ENCODE results near the gene RASD1. TPM values are rescaled to one million over a fixed set of nuclear protein-coding genes. Genes with fewer than 3 reads are reported as not detected.

Gene RASD1
- total and polyA plus RNA-seq, 2 of the 4 experiments (the other 2 are of a cell fraction), result 0.54 to 1.8 TPM

- Histone ChIP-seq H3K9me1 (ENCODE audit: insufficient read depth, low read length) (no peaks in the 10 kb centered on the region), H3K4me2 (ENCODE audit: low read depth, low read length) (no peak overlapping the region), H3K4ac (ENCODE audit: low read depth, low read length) (no peak overlapping the region), H3K9me3 (ENCODE audit: control insufficient read depth, insufficient read depth, low read length) (no peaks in the 10 kb centered on the region), H3K4me1 (ENCODE audit: control insufficient read depth, insufficient read depth, low read length) (no peaks in the 10 kb centered on the region), H3K79me1 (ENCODE audit: low read depth in 1 of 2, low read length in 2 of 2) (no peaks in the 10 kb centered on the region), H3K9ac (ENCODE audit: low read depth, low read length) (no peak overlapping the region), H4K5ac (ENCODE audit: low read depth, low read length) (no peak overlapping the region), H2BK5ac (ENCODE audit: low read depth, low read length, poor library complexity, severe bottlenecking) (no peak overlapping the region), H3K23ac (ENCODE audit: low read depth, low read length) (no peak overlapping the region), H2BK15ac (ENCODE audit: low read depth, low read length) (no peak overlapping the region), H2BK120ac (ENCODE audit: low read depth, low read length) (no peak overlapping the region), H3K18ac (ENCODE audit: low read depth, low read length) (no peak overlapping the region), H3K14ac (replicated peaks; ENCODE audit: low read depth, low read length) (no peak overlapping the region), H2BK20ac (ENCODE audit: low read depth, low read length) (no peak overlapping the region), H4K8ac (ENCODE audit: low read depth in 2 of 2, low read length in 2 of 2) (no peak overlapping the region), H2AK5ac (ENCODE audit: low read depth, low read length) (no peak overlapping the region), H3K56ac (ENCODE audit: extremely low read depth, insufficient read depth, low read length) (no peak overlapping the region), H3K27me3 (ENCODE audit: control insufficient read depth, insufficient read depth, low read length) (0 out of 2 replicates have a peak, but pooled peaks cover 1% of the 10 kb centered on the region), H4K20me1 (ENCODE audit: insufficient read depth, low read length) (peaks cover under 1% of the 10 kb centered on the region; the same call in 1 of the 2 replicates), H3K27ac (ENCODE audit: insufficient read depth, low read length) (no peak overlapping the region), H3K36me3 (ENCODE audit: control insufficient read depth, insufficient read depth, low read length) (no peaks in the 10 kb centered on the region), H3K4me3 (ENCODE audit: insufficient read depth, low read depth, low read length) (no peak overlapping the region), H2AFZ (replicated peaks; ENCODE audit: low read length, poor library complexity) (no peak overlapping the region), H2AK9ac (replicated peaks; ENCODE audit: low read depth, low read length, poor library complexity) (no peak overlapping the region), H4K91ac (ENCODE audit: insufficient read depth, low read depth, low read length) (no peak overlapping the region)
- CTCF ChIA-PET, result no interaction called here
- no TSS peak for BruUV-seq (replicated peaks)
- no peak for DNase-seq
- in situ Hi-C loops (cut with MboI; ENCODE audit: low sequenced_read_pairs) (no loop called here), dilution Hi-C loops (cut with HindIII; ENCODE audit: low sequenced_read_pairs, unreplicated experiment) (no loop called here), intact Hi-C loops (cut with micrococcal nuclease) (no loop called here)
- no peak for ATAC-seq (ENCODE audit: low read depth)
- POLR2A ChIA-PET (ENCODE audit: unreplicated experiment), result no interaction called here
- 87% methylated on average over 19 of the region's 22 CpGs; no CpG with 5 or more reads in 1 of the 2 experiments for WGBS, 2 experiments (ENCODE audit: extremely low coverage in 2 of 2, insufficient read length in 1 of 2)
- TF ChIP-seq RAD21 (IDR thresholded peaks at IDR 0.05; ENCODE audit: low read length), result no peak
- TF ChIP-seq CEBPB (IDR thresholded peaks at IDR 0.05; ENCODE audit: low read depth, low read length), result no peak
- TF ChIP-seq SMC3 (IDR thresholded peaks at IDR 0.05; ENCODE audit: low read depth, low read length), result no peak
- no peak for TF ChIP-seq MAFK (IDR thresholded peaks at IDR 0.05; ENCODE audit: low read depth, low read length)
- no peak for TF ChIP-seq NFE2L2 (IDR thresholded peaks at IDR 0.05; ENCODE audit: low read depth, low read length)
- no peak for TF ChIP-seq BHLHE40 (IDR thresholded peaks at IDR 0.05; ENCODE audit: low read depth, low read length)
These were observed 10.1 kb upstream of the RASD1 start for GRCh38 chr17:17506181-17506741.
